RWPE2 (cell line): ENCODE data around the gene GPR3.

Experiments
- ATAC-seq: fragments of 200-7000 bp; cut with Tn5 transposase; 3 replicates; pipeline ENCODE4 v1.9.1; 2021; ENCODE audit warnings: low read depth
- DNase-seq: peaks from one replicate; pipeline ENCODE4 v3.0.0-alpha.2; 2020; ENCODE audit warnings: low spot score
- H3K27ac ChIP-seq: fragments of 450-650 bp; 2 replicates; pipeline ENCODE4 v1.5.1; 2017; ENCODE audit warnings: mild to moderate bottlenecking; ENCODE audit not compliant: poor library complexity, severe bottlenecking
- H3K27me3 ChIP-seq: fragments of 250-450 bp; sonication (Bioruptor Pico); 2 replicates; pipeline ENCODE4 v1.5.1; 2021; ENCODE audit warnings: mild to moderate bottlenecking, moderate library complexity; ENCODE audit not compliant: insufficient read depth, poor library complexity, severe bottlenecking
- H3K36me3 ChIP-seq: fragments of 250-450 bp; sonication (Bioruptor Pico); 2 replicates; pipeline ENCODE4 v1.5.1; 2020; ENCODE audit warnings: low read depth, mild to moderate bottlenecking, moderate library complexity
- H3K4me1 ChIP-seq: fragments of 250-450 bp; sonication (Bioruptor Pico); 2 replicates; pipeline ENCODE4 v1.5.1; 2021; ENCODE audit warnings: mild to moderate bottlenecking, moderate library complexity; ENCODE audit not compliant: insufficient read depth, poor library complexity, severe bottlenecking
- H3K4me3 ChIP-seq: fragments of 250-450 bp; sonication (Bioruptor Pico); 2 replicates; pipeline ENCODE4 v1.5.1; 2021; ENCODE audit warnings: mild to moderate bottlenecking, moderate library complexity; ENCODE audit not compliant: severe bottlenecking
- H3K9me3 ChIP-seq: fragments of 250-450 bp; sonication (Bioruptor Pico); 2 replicates; pipeline ENCODE4 v1.5.1; 2021; ENCODE audit warnings: mild to moderate bottlenecking, moderate library complexity; ENCODE audit not compliant: severe bottlenecking
- TF ChIP-seq, protein P1 (sequence below): fragments of 450-650 bp; IDR thresholded peaks from one replicate; pipeline ENCODE4 v1.5.1; 2017; ENCODE audit warnings: mild to moderate bottlenecking, moderate library complexity; ENCODE audit not compliant: poor library complexity, severe bottlenecking

The GPR3 gene

DNA sequence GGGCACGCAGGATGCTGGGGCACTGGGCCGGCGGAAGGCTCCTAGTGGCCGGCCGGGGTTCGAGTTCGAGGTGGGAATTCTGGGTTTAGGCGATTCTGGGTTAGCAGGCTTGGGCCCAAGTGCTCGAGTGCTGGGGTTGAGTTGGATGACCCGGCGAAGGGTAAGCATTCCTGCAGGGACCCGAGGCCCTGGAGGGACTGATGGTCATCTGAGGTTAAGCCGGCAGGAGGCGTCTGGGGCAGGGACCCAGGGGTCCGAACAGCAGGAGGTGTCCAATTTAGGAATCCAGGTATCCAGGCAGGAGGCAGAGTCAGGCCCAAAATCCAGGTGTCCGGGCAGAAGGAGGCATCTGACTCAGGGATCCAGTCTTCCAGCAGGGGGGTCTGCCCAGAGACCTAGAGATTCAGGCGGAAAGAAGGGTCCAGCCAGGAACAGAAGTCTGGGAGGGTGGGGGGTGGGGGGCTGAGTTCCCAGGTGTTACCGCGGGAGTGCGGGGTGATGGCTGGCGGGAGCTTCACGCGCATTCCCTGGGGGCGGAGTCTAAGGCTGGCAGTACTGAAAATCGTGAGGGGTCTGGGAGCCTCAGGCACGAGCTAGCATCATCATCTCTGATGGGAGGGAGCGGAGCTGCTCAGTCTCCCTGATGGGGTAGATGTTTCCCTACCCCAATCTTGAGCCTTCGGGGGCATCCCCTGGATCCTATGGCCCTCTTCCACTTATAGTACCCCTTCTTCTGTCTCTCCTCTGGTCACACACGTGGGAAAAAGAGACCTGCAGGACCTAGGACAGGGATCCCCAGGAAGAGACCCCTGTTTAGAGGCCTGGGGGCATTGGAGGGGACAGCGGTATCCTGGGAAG, 585 bp downstream of the GPR3 start:
- H3K4me3 ChIP-seq, result peak overlapping the region; percentile 92
- DNase-seq, result no peak
- no peaks in the 10 kb centered on the region for H3K9me3 ChIP-seq
- no peaks in the 10 kb centered on the region for H3K27me3 ChIP-seq
- peaks cover 8% of the 10 kb centered on the region for H3K4me1 ChIP-seq
- ATAC-seq, result no peak
- H3K27ac ChIP-seq, result peak overlapping the region; percentile 58
- TF ChIP-seq, protein P1, sequence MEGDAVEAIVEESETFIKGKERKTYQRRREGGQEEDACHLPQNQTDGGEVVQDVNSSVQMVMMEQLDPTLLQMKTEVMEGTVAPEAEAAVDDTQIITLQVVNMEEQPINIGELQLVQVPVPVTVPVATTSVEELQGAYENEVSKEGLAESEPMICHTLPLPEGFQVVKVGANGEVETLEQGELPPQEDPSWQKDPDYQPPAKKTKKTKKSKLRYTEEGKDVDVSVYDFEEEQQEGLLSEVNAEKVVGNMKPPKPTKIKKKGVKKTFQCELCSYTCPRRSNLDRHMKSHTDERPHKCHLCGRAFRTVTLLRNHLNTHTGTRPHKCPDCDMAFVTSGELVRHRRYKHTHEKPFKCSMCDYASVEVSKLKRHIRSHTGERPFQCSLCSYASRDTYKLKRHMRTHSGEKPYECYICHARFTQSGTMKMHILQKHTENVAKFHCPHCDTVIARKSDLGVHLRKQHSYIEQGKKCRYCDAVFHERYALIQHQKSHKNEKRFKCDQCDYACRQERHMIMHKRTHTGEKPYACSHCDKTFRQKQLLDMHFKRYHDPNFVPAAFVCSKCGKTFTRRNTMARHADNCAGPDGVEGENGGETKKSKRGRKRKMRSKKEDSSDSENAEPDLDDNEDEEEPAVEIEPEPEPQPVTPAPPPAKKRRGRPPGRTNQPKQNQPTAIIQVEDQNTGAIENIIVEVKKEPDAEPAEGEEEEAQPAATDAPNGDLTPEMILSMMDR, result peak; percentile 30
- no peaks in the 10 kb centered on the region for H3K36me3 ChIP-seq

DNA sequence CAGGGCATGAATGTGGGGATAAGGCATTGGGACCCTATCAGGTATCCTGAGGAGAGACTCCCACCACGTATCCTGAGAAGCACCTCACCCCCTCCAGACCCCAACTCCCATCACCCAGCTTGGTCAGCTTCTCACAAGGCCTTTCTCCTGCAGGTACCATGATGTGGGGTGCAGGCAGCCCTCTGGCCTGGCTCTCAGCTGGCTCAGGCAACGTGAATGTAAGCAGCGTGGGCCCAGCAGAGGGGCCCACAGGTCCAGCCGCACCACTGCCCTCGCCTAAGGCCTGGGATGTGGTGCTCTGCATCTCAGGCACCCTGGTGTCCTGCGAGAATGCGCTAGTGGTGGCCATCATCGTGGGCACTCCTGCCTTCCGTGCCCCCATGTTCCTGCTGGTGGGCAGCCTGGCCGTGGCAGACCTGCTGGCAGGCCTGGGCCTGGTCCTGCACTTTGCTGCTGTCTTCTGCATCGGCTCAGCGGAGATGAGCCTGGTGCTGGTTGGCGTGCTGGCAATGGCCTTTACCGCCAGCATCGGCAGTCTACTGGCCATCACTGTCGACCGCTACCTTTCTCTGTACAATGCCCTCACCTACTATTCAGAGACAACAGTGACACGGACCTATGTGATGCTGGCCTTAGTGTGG, 1.3 kb downstream of the GPR3 start:
- H3K27ac ChIP-seq, result peak overlapping the region; percentile 58
- ATAC-seq, result no peak
- TF ChIP-seq, protein P1, result no peak
- H3K27me3 ChIP-seq, result no peaks in the 10 kb centered on the region
- no peak for DNase-seq
- no peak overlapping the region for H3K4me3 ChIP-seq
- H3K9me3 ChIP-seq, result no peaks in the 10 kb centered on the region
- no peaks in the 10 kb centered on the region for H3K36me3 ChIP-seq
- peaks cover 8% of the 10 kb centered on the region for H3K4me1 ChIP-seq

GRCh38 chr1:27394282-27394658, 1.8 kb downstream of the GPR3 start:
- no peaks in the 10 kb centered on the region for H3K9me3 ChIP-seq
- H3K4me1 ChIP-seq, result peaks cover 8% of the 10 kb centered on the region
- DNase-seq, result no peak

DNA sequence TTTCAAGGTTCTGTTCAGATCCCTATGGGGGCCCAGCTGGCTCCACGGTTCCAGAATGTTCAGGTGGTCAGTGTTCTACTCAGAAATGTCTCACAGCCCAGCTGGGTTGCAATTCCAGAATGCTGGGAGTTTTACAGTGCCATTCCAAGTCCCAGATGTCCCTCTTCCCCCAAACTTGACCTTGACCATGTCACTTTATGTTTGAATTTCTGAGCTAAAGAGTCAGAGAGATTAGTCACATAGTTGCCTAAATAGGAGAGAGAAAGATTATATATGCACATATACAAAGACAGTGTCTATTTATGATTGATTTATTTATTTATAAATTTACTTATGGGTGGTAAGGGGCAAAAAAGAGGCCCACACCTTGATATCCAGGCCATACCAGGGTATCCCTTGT, 2.5 kb downstream of the GPR3 start:
- DNase-seq (no peak), ATAC-seq (no peak)
- H3K4me1 ChIP-seq, result peaks cover 8% of the 10 kb centered on the region
- no peaks in the 10 kb centered on the region for H3K36me3 ChIP-seq
- TF ChIP-seq, protein P1, result no peak
- H3K27ac ChIP-seq, result no peak overlapping the region
- H3K27me3 ChIP-seq, result no peaks in the 10 kb centered on the region
- H3K4me3 ChIP-seq, result no peak overlapping the region
- no peaks in the 10 kb centered on the region for H3K9me3 ChIP-seq

More at GRCh38 chr1:27394282-27394658, 1.8 kb downstream of the GPR3 start:
- TF ChIP-seq, protein P1, result no peak
- no peak for ATAC-seq
- no peaks in the 10 kb centered on the region for H3K36me3 ChIP-seq
- no peaks in the 10 kb centered on the region for H3K27me3 ChIP-seq
- no peak overlapping the region for H3K4me3 ChIP-seq
- H3K27ac ChIP-seq, result no peak overlapping the region
